Omental fat pad (tissue), 4 donors: Measurements from ENCODE around the gene NLRP10. TPM values are rescaled to one million over a fixed set of nuclear protein-coding genes. Genes with fewer than 3 reads are reported as not detected.

Experiments
- ATAC-seq: fragments of 150-250 bp; one replicate; pipeline ENCODE4 v1.9.1; 2016; ENCODE audit warnings: mild to moderate bottlenecking, moderate library complexity; ENCODE audit not compliant: low FRiP score
- DNase-seq: peaks from one replicate; pipeline ENCODE4 v3.0.0-alpha.2; 2019; ENCODE audit warnings: low spot score
- CTCF ChIP-seq, 3 donors: fragments of 450-650 bp; IDR thresholded peaks; one replicate each; pipeline ENCODE4 v1.5.1; 2016 to 2017; ENCODE audit warnings: antibody characterized with exemption in 3 of 3, mild to moderate bottlenecking in 3 of 3, moderate library complexity in 2 of 3
- total RNA-seq, 4 donors: library from RNA; depleted of rRNA; stranded (reverse); fragments of >200 nt; gene quantifications; one replicate each; pipeline ENCODE4 v1.1.0, GENCODE V29; 2016

Gene NLRP10
- total RNA-seq, 4 donors from 2014 or later, result not detected

GRCh38 chr11:7967826-7968225 lies 2.6 kb upstream of the NLRP10 start:
- ATAC-seq (no peak), DNase-seq (no peak)
- no peak for TF ChIP-seq CTCF (IDR thresholded peaks at IDR 0.05)

- ATAC-seq, result no peak
- no peak for DNase-seq
- no peak for TF ChIP-seq CTCF (IDR thresholded peaks at IDR 0.05)
Observed at GRCh38 chr11:7967097-7967496, 1.9 kb upstream of the NLRP10 start.

GRCh38 chr11:7964873-7965272 lies 374 bp downstream of the NLRP10 start:
- TF ChIP-seq CTCF (IDR thresholded peaks at IDR 0.05), result no peak
- no peak for ATAC-seq
- no peak for DNase-seq

DNA sequence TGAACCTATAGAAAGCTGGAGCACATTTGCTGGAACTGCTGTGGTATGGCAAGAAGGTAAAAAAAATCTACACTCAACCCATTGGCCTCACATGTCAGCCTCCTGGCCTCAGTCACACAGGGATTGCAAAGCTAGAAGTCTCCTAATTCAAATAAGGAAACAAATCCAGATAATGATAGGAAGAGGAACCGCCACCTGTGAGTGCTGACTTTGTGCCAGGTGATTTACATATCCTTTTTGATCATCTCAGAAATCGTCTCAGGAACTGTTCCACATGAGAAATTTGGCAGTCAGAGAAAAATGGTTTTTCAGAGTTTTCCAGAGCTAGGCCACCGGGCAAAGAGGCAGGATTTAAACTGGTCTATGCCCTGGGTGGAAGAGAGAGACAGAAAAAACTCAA lies 986 bp downstream of the NLRP10 start:
- TF ChIP-seq CTCF (IDR thresholded peaks at IDR 0.05), result no peak
- no peak for DNase-seq
- ATAC-seq, result no peak

DNA sequence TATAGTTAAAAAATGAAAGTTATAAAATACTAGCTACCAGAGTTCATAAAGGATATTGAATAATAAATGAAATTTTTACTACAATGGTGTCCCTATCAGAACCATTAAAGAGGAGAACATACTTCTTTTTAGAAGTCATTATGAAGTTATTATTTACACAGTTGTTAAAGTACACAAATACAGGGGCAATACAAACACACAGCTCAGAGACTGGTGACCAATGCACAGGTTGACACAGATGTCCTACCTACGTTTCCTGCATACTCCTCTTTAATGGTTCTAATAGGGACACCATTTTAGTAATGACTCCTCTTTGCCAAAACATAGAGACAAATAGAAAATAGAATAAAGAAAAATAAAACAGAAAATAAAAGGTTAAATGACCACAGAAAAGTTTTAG lies 10.1 kb downstream of the NLRP10 start:
- TF ChIP-seq CTCF (IDR thresholded peaks at IDR 0.05), result no peak
- DNase-seq, result no peak
- ATAC-seq, result no peak

DNA sequence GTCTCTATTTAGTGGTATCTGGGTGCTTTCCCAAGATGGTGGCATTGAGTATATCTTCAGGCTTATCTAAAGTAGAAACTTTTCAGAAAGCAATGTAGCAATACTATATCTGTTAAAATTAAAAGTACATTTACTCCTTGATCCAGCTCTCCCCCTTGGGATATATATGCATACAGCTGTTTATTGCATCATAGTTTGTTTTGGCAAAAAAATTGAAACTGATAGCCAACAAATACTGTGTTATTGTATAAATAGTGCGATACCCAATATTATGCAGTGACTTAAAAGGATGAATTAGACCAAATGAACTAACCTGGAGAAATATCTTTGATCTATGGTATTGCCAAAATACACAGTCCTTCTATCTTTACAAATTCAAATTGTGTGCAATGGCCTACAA lies 15.3 kb downstream of the NLRP10 start:
- ATAC-seq (no peak), DNase-seq (no peak)
- no peak for TF ChIP-seq CTCF (IDR thresholded peaks at IDR 0.05)

- ATAC-seq, result no peak
- no peak for DNase-seq
- no peak for TF ChIP-seq CTCF (IDR thresholded peaks at IDR 0.05)
Observed at GRCh38 chr11:7944123-7944522, 21.1 kb downstream of the NLRP10 start.
